K562 (cell line): Measurements from ENCODE around the gene GNAI2. TPM values are rescaled to one million over a fixed set of nuclear protein-coding genes. Genes with fewer than 3 reads are reported as not detected.

Source experiments
- CEBPB ChIP-seq: fragments of 450-650 bp; IDR thresholded peaks from 2 replicates; pipeline ENCODE4 v1.6.1; 2016; ENCODE audit warnings: missing genetic modification characterization, missing compliant biosample characterization
- FOSL1 ChIP-seq: fragments of 200-800 bp; sonication (Bioruptor generic); conservative IDR thresholded peaks from 2 replicates; pipeline ENCODE4 v1.6.1; 2016; ENCODE audit warnings: missing genetic modification characterization, missing compliant biosample characterization
- FOXA3 ChIP-seq, 2 experiments: fragments of 450-650 bp in 1 of 2; sonication (generic) in 1 of 2; formaldehyde crosslinking; IDR thresholded peaks in 1 of 2; conservative IDR thresholded peaks in 1 of 2; 2 replicates each; pipeline versions ENCODE4 v1.4.0 to v1.8.0; 2020 to 2022; ENCODE audit warnings: mild to moderate bottlenecking in 2 of 2, missing genetic modification reagents in 1 of 2
- KAT7 ChIP-seq: sonication (generic); formaldehyde crosslinking; IDR thresholded peaks from 2 replicates; pipeline ENCODE4 v1.8.0; 2022; ENCODE audit warnings: missing genetic modification reagents, mild to moderate bottlenecking, borderline replicate concordance
- TSC22D4 ChIP-seq: fragments of 450-650 bp; IDR thresholded peaks from 2 replicates; pipeline ENCODE4 v1.6.1; 2016; ENCODE audit warnings: missing genetic modification characterization, missing biosample characterization, control low read depth
- ZNF41 ChIP-seq: fragments of 250-450 bp; sonication (Bioruptor Pico); conservative IDR thresholded peaks from 2 replicates; pipeline ENCODE4 v1.4.0; 2020; ENCODE audit warnings: mild to moderate bottlenecking
- ZNF696 ChIP-seq: fragments of 250-450 bp; sonication (Bioruptor Pico); conservative IDR thresholded peaks from 2 replicates; pipeline ENCODE4 v1.4.0; 2020; ENCODE audit warnings: mild to moderate bottlenecking, moderate library complexity
- polyA plus RNA-seq, 8 experiments: library from polyadenylated mRNA; depleted of rRNA in 4 of 8; stranded (reverse) in 5 of 8; unstranded in 3 of 8; fragments of >200 nt; fragmentation: Nextera tagmentation in 2 of 8; fragmentation: Illumina TruSeq in 1 of 8; extraction: Ambion mirVana in 2 of 8; extraction: Trizol in 1 of 8; gene quantifications; 2 replicates each; pipeline versions ENCODE4 v1.2.1 to v1.2.3, GENCODE V29; 2011 to 2014; ENCODE audit warnings: inconsistent platforms in 1 of 8, missing spikeins in 1 of 8
- total RNA-seq, 7 experiments: library from RNA; depleted of rRNA in 6 of 7; stranded (reverse); fragments of >200 nt in 6 of 7; fragmentation: Illumina TruSeq in 2 of 7; extraction: Trizol in 2 of 7; gene quantifications; 2 replicates each; pipeline versions ENCODE4 v1.2.1 to v1.2.3, GENCODE V29; 2011 to 2021; ENCODE audit warnings: low replicate concordance in 1 of 7
- TF ChIP-seq, protein P1 (sequence below): sonication (generic); formaldehyde crosslinking; IDR thresholded peaks from 2 replicates; pipeline ENCODE4 v1.8.0; 2022; ENCODE audit warnings: missing genetic modification reagents, mild to moderate bottlenecking, moderate library complexity, borderline replicate concordance

The GNAI2 gene
- total and polyA plus RNA-seq, 9 of the 15 experiments (the other 6 are each of a cell fraction or from before 2014, with no cell fraction given): 1.1 to 72.2 (median 42.7) TPM

DNA sequence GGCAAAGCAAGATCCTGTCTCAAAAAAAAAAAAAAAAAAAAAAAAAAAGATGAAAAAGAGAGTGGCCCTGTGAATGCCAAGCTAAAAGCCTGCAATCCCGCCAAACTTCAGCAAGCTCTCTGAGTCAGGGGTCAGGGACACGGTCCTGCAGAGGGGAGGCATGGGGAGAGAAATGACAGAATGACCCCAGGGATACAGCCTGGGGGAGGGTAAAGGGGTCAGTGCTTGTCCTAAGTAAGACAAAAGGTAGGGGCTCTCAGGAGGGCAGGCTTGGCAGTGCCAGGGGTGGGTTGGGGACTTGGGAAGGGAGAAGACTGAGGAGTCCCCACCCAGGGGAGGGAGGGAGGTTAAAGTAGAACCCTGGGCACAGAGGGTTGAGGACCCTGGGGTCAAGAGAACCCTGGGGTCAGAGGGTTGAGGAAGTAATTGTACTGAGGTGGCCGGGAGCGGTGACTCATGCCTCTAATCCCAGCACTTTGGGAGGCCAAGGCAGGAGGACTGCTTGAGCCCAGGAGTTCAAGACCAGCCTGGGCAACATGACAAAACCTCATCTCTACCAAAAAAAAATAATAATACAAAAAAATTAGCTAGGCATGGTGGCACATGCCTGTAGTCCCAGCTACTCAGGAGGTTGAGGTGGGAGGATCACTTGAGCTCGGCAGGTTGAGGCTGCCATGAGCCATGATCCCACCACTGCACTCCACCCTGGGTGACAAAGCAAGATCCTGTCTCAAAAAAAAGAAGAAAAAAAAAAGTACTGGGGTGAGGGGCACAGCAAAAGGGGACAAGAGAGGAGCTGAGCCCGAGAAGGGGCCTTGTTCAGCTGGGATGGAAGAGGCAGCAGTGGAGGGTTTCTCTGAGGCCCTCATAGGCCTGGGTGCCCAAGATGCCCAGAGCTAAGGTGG, 27.7 kb downstream of the GNAI2 start (continued):
- TF ChIP-seq, protein P1, sequence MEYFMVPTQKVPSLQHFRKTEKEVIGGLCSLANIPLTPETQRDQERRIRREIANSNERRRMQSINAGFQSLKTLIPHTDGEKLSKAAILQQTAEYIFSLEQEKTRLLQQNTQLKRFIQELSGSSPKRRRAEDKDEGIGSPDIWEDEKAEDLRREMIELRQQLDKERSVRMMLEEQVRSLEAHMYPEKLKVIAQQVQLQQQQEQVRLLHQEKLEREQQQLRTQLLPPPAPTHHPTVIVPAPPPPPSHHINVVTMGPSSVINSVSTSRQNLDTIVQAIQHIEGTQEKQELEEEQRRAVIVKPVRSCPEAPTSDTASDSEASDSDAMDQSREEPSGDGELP (CRISPR knock-in tag): 0 out of 2 replicates have a peak, but pooled peaks have one; percentile 12
- no peak for TF ChIP-seq CEBPB (tag)
- no peak for TF ChIP-seq TSC22D4
- no peak for TF ChIP-seq ZNF41 (CRISPR knock-in tag)
- TF ChIP-seq FOXA3 (CRISPR knock-in tag; conservative IDR thresholded peaks at IDR 0.05 in 1 of 2, IDR thresholded peaks at IDR 0.05 in 1 of 2): no peak
- no peak for TF ChIP-seq KAT7 (CRISPR knock-in tag)
- TF ChIP-seq ZNF696 (CRISPR knock-in tag): no peak
- peak; percentile 42 for TF ChIP-seq FOSL1 (tag)
